RWPE2 (cell line): ENCODE measurements around the gene SPPL3.

Experiments used
- ATAC-seq: fragments of 200-7000 bp; cut with Tn5 transposase; 3 replicates; pipeline ENCODE4 v1.9.1; 2021; ENCODE audit warnings: low read depth
- DNase-seq: peaks from one replicate; pipeline ENCODE4 v3.0.0-alpha.2; 2020; ENCODE audit warnings: low spot score
- H3K27ac ChIP-seq: fragments of 450-650 bp; 2 replicates; pipeline ENCODE4 v1.5.1; 2017; ENCODE audit warnings: mild to moderate bottlenecking; ENCODE audit not compliant: poor library complexity, severe bottlenecking
- H3K27me3 ChIP-seq: fragments of 250-450 bp; sonication (Bioruptor Pico); 2 replicates; pipeline ENCODE4 v1.5.1; 2021; ENCODE audit warnings: mild to moderate bottlenecking, moderate library complexity; ENCODE audit not compliant: insufficient read depth, poor library complexity, severe bottlenecking
- H3K36me3 ChIP-seq: fragments of 250-450 bp; sonication (Bioruptor Pico); 2 replicates; pipeline ENCODE4 v1.5.1; 2020; ENCODE audit warnings: low read depth, mild to moderate bottlenecking, moderate library complexity
- H3K4me1 ChIP-seq: fragments of 250-450 bp; sonication (Bioruptor Pico); 2 replicates; pipeline ENCODE4 v1.5.1; 2021; ENCODE audit warnings: mild to moderate bottlenecking, moderate library complexity; ENCODE audit not compliant: insufficient read depth, poor library complexity, severe bottlenecking
- H3K4me3 ChIP-seq: fragments of 250-450 bp; sonication (Bioruptor Pico); 2 replicates; pipeline ENCODE4 v1.5.1; 2021; ENCODE audit warnings: mild to moderate bottlenecking, moderate library complexity; ENCODE audit not compliant: severe bottlenecking
- H3K9me3 ChIP-seq: fragments of 250-450 bp; sonication (Bioruptor Pico); 2 replicates; pipeline ENCODE4 v1.5.1; 2021; ENCODE audit warnings: mild to moderate bottlenecking, moderate library complexity; ENCODE audit not compliant: severe bottlenecking
- TF ChIP-seq, protein P1 (sequence below): fragments of 450-650 bp; IDR thresholded peaks from one replicate; pipeline ENCODE4 v1.5.1; 2017; ENCODE audit warnings: mild to moderate bottlenecking, moderate library complexity; ENCODE audit not compliant: poor library complexity, severe bottlenecking

Gene SPPL3

GRCh38 chr12:120835304-120835612 lies 68.9 kb downstream of the SPPL3 start:
- TF ChIP-seq, protein P1, sequence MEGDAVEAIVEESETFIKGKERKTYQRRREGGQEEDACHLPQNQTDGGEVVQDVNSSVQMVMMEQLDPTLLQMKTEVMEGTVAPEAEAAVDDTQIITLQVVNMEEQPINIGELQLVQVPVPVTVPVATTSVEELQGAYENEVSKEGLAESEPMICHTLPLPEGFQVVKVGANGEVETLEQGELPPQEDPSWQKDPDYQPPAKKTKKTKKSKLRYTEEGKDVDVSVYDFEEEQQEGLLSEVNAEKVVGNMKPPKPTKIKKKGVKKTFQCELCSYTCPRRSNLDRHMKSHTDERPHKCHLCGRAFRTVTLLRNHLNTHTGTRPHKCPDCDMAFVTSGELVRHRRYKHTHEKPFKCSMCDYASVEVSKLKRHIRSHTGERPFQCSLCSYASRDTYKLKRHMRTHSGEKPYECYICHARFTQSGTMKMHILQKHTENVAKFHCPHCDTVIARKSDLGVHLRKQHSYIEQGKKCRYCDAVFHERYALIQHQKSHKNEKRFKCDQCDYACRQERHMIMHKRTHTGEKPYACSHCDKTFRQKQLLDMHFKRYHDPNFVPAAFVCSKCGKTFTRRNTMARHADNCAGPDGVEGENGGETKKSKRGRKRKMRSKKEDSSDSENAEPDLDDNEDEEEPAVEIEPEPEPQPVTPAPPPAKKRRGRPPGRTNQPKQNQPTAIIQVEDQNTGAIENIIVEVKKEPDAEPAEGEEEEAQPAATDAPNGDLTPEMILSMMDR = no peak
- no peak overlapping the region for H3K4me3 ChIP-seq
- H3K9me3 ChIP-seq = no peaks in the 10 kb centered on the region
- H3K4me1 ChIP-seq = peaks cover 21% of the 10 kb centered on the region
- H3K36me3 ChIP-seq = no peaks in the 10 kb centered on the region
- no peaks in the 10 kb centered on the region for H3K27me3 ChIP-seq
- DNase-seq = no peak
- peak overlapping the region; percentile 7 for H3K27ac ChIP-seq
- peak; percentile 84 for ATAC-seq

DNA sequence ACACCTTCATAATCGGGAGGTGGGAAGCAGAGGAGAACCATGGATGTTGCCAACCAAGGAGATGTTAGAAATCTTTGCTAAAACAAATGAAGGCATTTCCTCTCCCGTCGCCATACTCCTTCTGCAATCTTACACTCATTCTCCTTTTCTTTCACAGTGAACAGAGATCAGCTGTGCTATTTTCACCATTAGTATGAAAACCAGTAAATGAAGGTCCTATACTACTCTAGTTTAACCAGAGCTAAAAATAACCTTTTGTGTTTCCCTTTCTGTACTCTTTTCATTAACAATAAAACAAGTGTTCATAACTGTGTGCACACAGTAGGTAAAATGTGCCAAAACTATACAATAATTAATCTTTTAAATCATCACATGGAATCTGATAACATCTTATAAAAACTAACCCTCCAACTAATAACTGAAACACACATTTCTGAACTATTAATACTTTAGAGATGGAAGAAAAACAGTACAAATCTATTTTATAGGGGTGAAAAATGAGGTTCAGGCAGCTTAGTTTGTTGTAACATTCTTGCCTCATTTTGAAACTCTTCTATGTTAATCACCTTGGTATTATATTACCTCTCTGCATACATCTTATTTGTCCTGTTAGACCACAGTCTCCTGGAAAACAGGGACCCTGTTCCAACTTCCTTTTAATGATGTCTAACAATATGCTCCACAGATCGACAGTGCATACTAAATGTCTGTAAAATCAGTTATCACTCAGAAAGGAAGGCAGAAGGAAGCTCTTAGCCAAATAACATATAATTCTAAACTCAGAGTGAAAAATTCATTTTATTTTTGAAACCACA lies 69.5 kb downstream of the SPPL3 start:
- no peaks in the 10 kb centered on the region for H3K9me3 ChIP-seq
- DNase-seq = no peak
- H3K36me3 ChIP-seq = no peaks in the 10 kb centered on the region
- H3K4me3 ChIP-seq = no peak overlapping the region
- ATAC-seq = peak; percentile 17; the same call in 2 of the 3 replicates
- H3K27ac ChIP-seq = peak overlapping the region; percentile 7
- no peaks in the 10 kb centered on the region for H3K27me3 ChIP-seq
- peaks cover 21% of the 10 kb centered on the region for H3K4me1 ChIP-seq
- TF ChIP-seq, protein P1 = no peak

- ATAC-seq = no peak
- H3K27me3 ChIP-seq = no peaks in the 10 kb centered on the region
- no peak for DNase-seq
- H3K9me3 ChIP-seq = no peaks in the 10 kb centered on the region
- no peak overlapping the region for H3K4me3 ChIP-seq
- peaks cover 21% of the 10 kb centered on the region for H3K4me1 ChIP-seq
- TF ChIP-seq, protein P1 = no peak
- no peaks in the 10 kb centered on the region for H3K36me3 ChIP-seq
- no peak overlapping the region for H3K27ac ChIP-seq
These were observed 70.3 kb downstream of the SPPL3 start for GRCh38 chr12:120833849-120834248.

- no peak overlapping the region for H3K27ac ChIP-seq
- no peaks in the 10 kb centered on the region for H3K9me3 ChIP-seq
- DNase-seq (no peak), ATAC-seq (no peak)
- TF ChIP-seq, protein P1 = no peak
- H3K4me3 ChIP-seq = no peak overlapping the region
- no peaks in the 10 kb centered on the region for H3K36me3 ChIP-seq
- peaks cover 21% of the 10 kb centered on the region for H3K4me1 ChIP-seq
- H3K27me3 ChIP-seq = no peaks in the 10 kb centered on the region
These were observed 71.4 kb downstream of the SPPL3 start for GRCh38 chr12:120832737-120833136.

GRCh38 chr12:120831648-120832267 lies 72.4 kb downstream of the SPPL3 start:
- Histone ChIP-seq H3K4me1 (peaks cover 21% of the 10 kb centered on the region), H3K27ac (no peak overlapping the region), H3K9me3 (no peaks in the 10 kb centered on the region), H3K27me3 (no peaks in the 10 kb centered on the region), H3K4me3 (no peak overlapping the region), H3K36me3 (no peaks in the 10 kb centered on the region)
- DNase-seq (no peak), ATAC-seq (no peak)
- TF ChIP-seq, protein P1 = no peak
